HG03565 (cell line): ENCODE measurements around the gene UQCR11.

Experiments
- ATAC-seq: cut with Tn5 transposase; IDR thresholded peaks from one replicate; pipeline ENCODE4 v1.9.1; 2021; ENCODE audit warnings: mild to moderate bottlenecking, moderate library complexity; ENCODE audit not compliant: unreplicated experiment

The UQCR11 gene

GRCh38 chr19:1572795-1573194, 32.5 kb downstream of the UQCR11 start:
- ATAC-seq = no peak

DNA sequence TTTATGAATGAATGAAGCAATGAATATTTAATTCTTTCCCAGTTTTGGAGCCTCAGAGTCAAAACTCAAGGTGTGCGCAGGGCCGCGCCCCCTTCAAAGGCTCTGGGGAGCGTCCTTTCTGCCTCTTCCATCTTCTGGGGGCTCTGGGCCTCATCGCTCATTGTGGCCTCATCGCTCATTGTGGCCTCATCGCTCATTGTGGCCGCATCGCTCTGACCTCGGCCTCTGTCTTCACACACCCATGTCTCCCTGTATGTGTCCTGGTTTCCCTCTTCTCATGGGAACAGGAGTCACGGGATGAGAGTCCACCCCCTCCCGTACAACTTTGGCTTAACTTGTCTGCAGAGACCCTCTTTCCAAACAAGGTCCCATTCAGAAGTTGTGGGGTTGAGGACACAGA, 33.9 kb downstream of the UQCR11 start:
- ATAC-seq = no peak

DNA sequence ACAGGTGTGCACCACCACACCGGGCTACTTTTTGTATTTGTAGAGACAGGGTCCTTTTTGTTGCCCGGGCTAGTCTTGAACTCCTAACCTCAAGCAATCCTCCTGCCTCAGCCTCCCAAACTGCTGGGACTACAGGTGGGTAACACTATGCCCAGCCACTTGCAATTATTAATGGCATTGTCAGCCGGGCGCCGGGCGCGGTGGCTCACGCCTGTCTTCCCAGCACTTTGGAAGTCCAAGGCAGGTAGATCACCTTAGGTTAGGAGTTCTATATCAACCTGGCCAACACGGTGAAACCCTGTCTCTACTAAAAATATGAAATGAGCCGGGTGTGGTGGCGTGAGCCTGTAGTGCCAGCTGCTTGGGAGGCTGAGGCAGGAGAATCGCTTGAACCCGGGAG, 34.4 kb downstream of the UQCR11 start:
- no peak for ATAC-seq

DNA sequence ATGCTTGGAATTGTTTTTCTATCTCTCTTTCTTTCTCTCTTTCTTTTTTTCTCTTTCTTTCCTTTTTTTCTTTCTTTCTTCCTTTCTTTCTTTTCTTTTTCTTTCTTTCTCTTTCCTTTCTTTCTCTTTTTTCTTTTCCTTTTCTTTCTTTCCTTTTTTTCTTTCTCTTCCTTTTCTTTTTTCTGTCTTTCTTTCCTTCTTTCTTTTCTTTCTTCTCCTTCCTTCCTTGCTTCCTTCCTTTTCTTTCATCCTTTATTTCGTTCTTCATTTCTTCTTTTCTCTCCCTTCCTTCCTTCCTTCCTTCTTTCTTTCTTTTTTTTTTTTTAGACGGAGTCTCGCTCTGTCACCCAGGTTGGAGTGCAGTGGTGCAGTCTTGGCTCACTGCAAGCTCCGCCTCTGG, 35.3 kb downstream of the UQCR11 start:
- no peak for ATAC-seq

DNA sequence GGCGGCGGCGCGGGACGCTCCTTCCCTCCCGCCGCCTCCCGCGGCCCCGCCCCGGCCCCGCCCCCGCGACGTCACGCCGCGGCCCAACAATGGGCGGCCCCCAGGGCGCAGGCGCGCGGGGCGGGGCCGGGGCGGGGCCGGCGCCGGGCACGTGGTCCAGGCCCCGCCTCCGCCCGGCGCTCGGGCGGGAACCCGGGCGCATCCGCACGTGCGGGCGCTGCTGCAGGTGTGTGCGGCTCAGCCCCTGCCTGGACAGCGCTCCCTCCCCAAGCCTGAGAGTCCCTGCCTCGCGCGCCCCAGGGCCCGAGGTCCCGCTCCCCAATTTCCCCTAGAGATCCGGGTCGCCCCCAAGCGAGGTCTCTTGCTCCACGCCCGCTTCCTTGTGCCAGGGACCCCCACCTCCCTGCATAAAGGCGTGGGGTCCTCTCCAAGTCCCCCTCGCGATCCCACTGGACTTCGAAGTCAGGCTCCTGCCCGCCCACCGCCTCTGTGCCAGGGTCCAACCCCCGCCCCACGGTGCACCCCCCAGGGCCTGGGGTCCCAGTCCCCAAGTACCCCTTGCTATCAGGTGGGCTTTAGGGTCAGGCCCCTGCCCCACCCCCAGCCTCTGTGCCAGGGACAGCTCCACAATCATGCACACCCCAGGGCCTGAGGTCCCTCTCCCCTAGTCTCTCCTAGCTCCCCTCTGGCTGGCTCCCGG, 36.8 kb downstream of the UQCR11 start, which contains the start of gene MEX3D:
MEX3D (minus strand) TSS at position 6 of the 700 bp plus-strand sequence. CDS start 267 bp downstream, outside the sequence.
- ATAC-seq = no peak

DNA sequence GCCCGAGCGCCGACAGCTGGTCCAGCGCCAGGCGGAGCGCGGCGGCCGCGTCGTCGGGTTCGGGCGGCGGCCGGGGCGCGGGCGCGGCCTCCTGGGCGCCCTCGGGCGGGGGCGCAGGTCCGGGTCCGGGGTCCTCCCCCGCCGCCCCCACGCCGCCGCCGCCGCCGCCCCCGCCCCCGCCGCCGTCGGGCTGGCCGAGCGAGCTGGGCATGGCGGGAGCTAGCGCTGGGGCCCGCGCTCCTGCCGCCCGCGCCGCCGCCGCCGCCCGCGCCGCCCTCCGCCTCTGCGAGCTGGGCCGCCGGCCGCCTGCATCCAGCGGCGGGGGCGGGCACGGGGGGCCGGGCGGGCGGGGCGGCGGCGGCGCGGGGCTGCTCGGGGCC, 37.4 kb downstream of the UQCR11 start:
- ATAC-seq = no peak

- ATAC-seq = no peak
Measured at GRCh38 chr19:1567116-1567847, 38.0 kb downstream of the UQCR11 start.

GRCh38 chr19:1566392-1567115, 38.7 kb downstream of the UQCR11 start:
- no peak for ATAC-seq

- no peak for ATAC-seq
Measured at GRCh38 chr19:1563251-1563650, 42.0 kb downstream of the UQCR11 start.

DNA sequence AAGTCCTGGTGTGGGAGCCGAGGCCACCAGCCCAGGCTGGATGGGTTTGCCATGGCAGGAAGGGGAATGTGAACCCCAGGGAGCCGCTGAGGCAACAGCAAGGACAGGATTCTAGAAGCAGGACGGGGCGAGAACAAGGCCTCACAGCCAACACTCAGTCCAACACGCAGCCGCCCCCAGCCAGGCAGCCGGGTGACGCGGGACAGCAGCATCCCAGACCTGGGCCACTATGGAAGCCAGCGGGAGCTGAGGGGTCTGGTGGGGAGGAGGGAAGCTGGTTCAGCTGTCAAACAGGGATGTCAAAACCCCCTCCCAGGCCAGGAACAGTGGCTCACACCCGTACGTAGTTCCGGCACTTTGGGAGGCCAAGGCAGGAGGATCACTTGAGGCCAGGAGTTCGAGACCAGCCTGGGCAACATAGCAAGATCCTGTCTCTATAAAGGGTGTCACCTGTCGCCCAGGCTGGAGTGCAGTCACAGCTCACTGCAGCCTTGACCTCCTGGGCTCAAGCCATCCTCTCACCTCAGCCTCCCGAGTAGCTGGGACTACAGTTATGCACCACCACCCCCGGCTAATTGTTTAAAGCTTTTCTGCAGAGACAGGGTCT, 43.9 kb downstream of the UQCR11 start:
- ATAC-seq = no peak

DNA sequence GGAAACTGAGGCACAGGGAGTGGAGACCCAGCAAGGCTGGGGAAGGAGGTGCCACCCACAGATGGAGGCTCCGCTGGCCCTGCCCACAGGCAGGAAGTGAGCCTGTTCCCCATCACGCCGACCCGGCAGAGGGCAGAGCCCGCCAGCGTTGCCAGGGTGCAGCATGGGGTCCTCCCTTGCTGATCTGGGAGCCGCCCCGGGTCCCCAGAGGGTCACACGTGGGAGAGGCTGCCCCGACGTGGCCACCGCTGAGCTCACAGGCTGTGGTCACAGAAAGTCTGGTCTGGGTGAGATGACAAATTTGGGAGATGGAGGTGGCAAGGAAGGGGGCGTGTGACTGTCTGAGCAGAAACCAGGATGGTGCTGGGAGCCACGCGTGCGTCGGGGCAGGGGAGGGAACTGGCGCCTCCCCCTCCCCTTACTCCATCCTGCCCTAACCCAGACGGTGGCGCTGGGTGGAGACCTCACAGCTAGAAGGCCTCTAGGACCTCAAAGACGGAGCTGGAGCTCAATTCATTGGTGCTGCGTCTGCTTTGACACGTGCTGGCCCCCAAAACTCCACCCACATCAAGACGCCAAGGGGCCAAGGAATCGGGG, 44.9 kb downstream of the UQCR11 start:
- no peak for ATAC-seq

DNA sequence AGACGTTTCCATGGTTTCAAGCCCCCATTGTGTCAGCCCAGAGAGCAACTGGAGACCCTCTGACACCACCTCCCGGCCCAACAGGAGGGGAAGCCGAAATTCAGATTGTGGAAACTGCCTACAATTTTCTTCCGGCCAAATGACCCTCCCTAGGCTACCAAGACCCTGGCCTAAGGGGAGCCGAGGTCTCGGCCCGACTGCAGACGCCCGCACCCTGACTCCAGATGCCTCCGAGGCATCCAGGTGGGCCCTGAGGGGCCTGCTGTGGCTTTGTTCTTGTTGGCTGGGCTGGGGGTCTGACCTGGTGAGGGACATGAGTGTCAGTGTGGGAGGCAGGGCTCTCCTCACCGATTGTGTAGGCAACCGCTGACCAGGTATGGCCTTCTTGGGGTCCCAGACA, 46.7 kb downstream of the UQCR11 start:
- ATAC-seq = no peak

- ATAC-seq = no peak
Measured at GRCh38 chr19:1556390-1557070, 48.7 kb downstream of the UQCR11 start.

DNA sequence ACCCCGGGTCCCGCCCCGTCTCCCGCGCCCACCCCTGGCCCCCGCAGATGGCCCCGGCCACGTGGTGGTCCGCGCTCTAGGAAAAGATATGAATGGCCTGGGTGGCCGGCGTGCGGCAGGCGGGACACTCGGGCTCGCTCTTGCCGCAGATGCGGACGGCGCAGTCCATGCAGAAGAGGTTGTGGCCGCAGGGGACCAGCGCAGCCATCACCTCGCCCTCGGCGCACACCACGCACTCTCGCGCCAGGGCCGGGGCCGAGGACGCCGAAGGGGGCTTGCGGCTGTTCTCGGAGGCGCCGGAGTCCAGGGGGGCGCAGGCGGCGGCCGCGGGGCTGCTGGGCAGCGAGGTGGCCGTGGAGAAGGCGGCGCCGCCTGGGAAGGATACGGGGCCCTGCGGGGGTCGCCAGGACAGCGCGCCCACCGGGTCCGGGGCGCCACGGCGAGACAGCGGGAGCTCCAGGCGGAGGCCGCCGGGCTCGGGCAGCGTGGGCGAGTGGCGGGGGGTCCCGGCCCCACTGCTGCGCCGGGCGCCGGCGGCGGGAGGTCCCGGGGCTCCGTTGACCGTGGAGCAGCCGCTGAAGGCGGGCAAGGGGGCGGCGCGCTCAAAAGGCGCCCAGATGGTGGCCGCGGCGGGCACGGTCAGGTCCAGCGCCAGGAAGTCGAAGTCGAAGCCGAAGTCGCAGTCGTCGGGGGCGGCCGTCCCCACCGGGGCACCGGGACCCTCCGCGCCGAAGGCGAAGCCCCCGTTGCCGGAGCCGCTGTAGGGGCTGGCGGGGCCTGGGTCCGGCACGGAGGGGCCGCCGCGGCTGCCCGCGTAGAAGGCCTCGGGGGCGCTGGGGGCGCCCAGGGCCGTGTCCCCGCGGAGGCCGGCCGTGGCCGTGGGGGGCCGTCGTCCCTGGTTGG, 49.5 kb downstream of the UQCR11 start:
- no peak for ATAC-seq

DNA sequence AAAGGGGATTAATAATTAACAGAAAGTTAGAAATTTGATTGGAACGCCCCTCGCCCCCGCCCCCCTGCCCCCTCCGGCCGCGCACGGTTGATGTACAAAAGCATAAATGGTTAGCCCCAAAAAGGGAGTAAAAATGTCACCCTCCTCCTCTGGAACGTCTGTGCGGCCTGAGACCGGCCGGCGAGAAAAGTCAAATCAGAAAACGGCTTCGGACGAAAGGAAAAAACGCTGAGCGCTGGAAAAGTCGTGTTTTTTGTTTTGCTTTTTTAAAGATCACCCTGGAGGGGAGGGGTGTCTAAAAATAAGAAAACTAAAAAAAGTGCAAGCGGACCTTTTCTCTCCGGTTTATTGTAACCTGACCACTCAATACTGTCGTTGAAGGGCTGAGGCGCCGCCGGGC, 50.3 kb downstream of the UQCR11 start:
- ATAC-seq = no peak

GRCh38 chr19:1553415-1553814, 51.8 kb downstream of the UQCR11 start:
- no peak for ATAC-seq

DNA sequence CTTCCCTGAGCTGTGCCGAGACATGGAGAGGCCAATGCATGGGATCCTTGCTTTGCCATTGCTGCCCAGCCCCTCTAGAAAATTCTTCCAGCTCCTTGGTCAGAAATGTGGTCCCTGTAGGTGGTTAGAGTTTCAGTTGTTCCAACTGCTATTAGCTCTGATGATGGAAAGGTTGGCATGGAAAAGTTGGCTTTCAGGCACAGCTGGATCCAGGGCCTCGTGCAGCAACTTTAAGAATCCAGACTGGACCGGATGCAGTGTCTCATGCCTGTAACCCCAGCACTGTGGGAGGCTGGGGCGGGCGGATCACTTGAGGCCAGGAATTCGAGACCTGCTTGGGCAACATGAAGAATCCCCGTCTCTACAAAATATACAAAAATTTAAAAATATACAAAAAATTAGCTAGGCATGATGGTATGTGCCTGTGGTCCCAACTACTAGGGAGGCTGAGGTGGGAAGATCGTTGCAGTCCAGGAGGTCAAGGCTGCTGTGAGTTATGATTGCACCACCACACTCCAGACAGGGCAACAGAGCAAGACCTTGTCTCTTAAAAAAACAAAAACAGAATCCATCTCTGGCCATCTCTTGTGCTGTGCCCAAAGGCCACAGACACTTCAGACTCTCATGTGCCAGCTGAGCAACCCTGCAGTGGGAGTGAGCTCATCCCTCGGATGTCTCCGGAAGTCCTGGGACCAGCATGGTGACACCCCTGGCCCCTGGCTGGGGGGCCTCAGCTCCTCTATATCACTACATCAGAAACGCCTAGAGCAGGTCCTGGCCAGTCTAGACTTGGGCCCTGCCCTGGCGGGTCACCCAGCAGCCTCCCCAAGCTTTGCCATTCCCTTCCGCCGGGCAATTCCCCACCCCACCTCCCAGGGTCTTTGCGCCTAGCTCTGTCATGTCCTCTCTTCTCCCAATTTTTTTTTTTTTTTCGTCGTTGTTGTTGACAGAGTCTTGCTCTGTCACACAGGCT, 53.9 kb downstream of the UQCR11 start:
- no peak for ATAC-seq

DNA sequence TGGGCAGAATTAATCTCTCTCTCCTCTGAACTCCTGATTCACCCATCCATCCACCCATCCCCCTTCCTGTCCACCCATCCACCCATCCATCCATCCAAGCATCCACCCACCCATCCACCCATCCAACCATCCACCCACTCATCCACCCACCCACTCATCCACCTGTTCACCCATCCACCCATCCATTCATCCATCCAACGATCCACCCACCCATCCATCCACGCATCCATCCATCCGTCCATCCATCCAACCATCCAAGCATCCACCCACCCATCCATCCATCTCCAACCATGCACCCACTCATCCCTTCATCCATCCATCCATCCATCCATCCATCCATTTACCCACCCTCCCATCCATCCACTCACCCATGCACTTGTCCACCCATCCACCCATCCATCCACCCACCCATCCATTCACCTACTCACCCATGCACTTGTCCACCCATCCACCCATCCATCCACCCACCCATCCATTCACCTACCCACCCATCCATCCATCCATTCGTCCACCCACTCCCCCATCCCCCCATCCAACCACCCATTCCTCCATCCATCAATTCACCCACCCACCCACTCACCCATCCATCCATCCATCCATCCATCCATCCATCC, 55.8 kb downstream of the UQCR11 start:
- ATAC-seq = no peak
